DND-41 (cell line): Measurements from ENCODE around the gene BAAT.

ENCODE experiments used
- ATAC-seq: fragments of 200-7000 bp; cut with Tn5 transposase; 3 replicates; pipeline ENCODE4 v1.9.1; 2021; ENCODE audit warnings: low read depth; ENCODE audit not compliant: insufficient read depth
- DNase-seq: peaks from one replicate; pipeline ENCODE4 v3.0.0-alpha.2; 2020
- H2AFZ ChIP-seq: 2 replicates; pipeline ENCODE4 v1.6.0; 2012; ENCODE audit warnings: low read depth, low read length
- H3K27ac ChIP-seq: 2 replicates; pipeline ENCODE4 v1.5.1; 2012; ENCODE audit warnings: low read length, inconsistent platforms
- H3K27me3 ChIP-seq: fragments of 200-600 bp; sonication (generic); 2 replicates; pipeline ENCODE4 v1.6.0; 2012; ENCODE audit warnings: low read length, mild to moderate bottlenecking, inconsistent platforms; ENCODE audit not compliant: insufficient read depth, poor library complexity
- H3K36me3 ChIP-seq: 2 replicates; pipeline ENCODE4 v1.5.1; 2012; ENCODE audit warnings: low read length, inconsistent platforms; ENCODE audit not compliant: insufficient read depth
- H3K4me1 ChIP-seq: 2 replicates; pipeline ENCODE4 v1.5.1; 2012; ENCODE audit warnings: mild to moderate bottlenecking, low read length; ENCODE audit not compliant: insufficient read depth
- H3K4me2 ChIP-seq: 2 replicates; pipeline ENCODE4 v1.6.0; 2012; ENCODE audit warnings: mild to moderate bottlenecking, moderate library complexity, low read length, inconsistent platforms; ENCODE audit not compliant: insufficient read depth
- H3K4me3 ChIP-seq, 2 experiments: fragments of 200-600 bp in 1 of 2; shearing (Covaris generic) in 1 of 2; 2 replicates each; pipeline ENCODE4 v1.5.1; 2012 to 2016; ENCODE audit warnings: inconsistent platforms in 2 of 2, low read length in 2 of 2, mild to moderate bottlenecking in 2 of 2, low read depth in 1 of 2, moderate library complexity in 1 of 2
- H3K79me2 ChIP-seq: 2 replicates; pipeline ENCODE4 v1.6.0; 2012; ENCODE audit warnings: low read length, inconsistent platforms; ENCODE audit not compliant: insufficient read depth
- H3K9ac ChIP-seq: 2 replicates; pipeline ENCODE4 v1.6.0; 2012; ENCODE audit warnings: low read depth, mild to moderate bottlenecking, inconsistent platforms, low read length, moderate library complexity
- H3K9me3 ChIP-seq: 2 replicates; pipeline ENCODE4 v1.5.1; 2012; ENCODE audit warnings: low read length, moderate library complexity, mild to moderate bottlenecking, inconsistent platforms; ENCODE audit not compliant: insufficient read depth, severe bottlenecking
- H4K20me1 ChIP-seq: 2 replicates; pipeline ENCODE4 v1.6.0; 2012; ENCODE audit warnings: low read length; ENCODE audit not compliant: insufficient read depth
- CTCF ChIP-seq: IDR thresholded peaks from 2 replicates; pipeline ENCODE4 v1.5.1; 2012; ENCODE audit warnings: borderline replicate concordance, low read length, moderate library complexity, mild to moderate bottlenecking; ENCODE audit not compliant: poor library complexity, severe bottlenecking; ENCODE audit errors: extremely low read depth
- EZH2 ChIP-seq: IDR thresholded peaks from 3 replicates; pipeline ENCODE4 v1.6.1; 2012; ENCODE audit warnings: borderline replicate concordance, low read depth, mild to moderate bottlenecking, moderate library complexity, low read length, inconsistent platforms; ENCODE audit not compliant: severe bottlenecking

Gene BAAT

GRCh38 chr9:101418518-101419430 lies 34.0 kb upstream of the BAAT start:
- DNase-seq: no peak
- H3K9me3 ChIP-seq: peaks cover 3% of the 10 kb centered on the region
- TF ChIP-seq CTCF (no peak), EZH2 (no peak)
- no peak for ATAC-seq
- no peak overlapping the region for H2AFZ ChIP-seq
- H3K27ac ChIP-seq: no peak overlapping the region
- no peak overlapping the region for H3K4me2 ChIP-seq
- no peaks in the 10 kb centered on the region for H3K4me1 ChIP-seq
- H3K36me3 ChIP-seq: no peaks in the 10 kb centered on the region
- H4K20me1 ChIP-seq: no peaks in the 10 kb centered on the region
- H3K27me3 ChIP-seq: no peaks in the 10 kb centered on the region
- H3K79me2 ChIP-seq: no peaks in the 10 kb centered on the region
- no peak overlapping the region for H3K4me3 ChIP-seq
- H3K9ac ChIP-seq: no peak overlapping the region

GRCh38 chr9:101417977-101418376 lies 33.2 kb upstream of the BAAT start:
- DNase-seq (no peak), ATAC-seq (no peak)
- Histone ChIP-seq H3K27ac (no peak overlapping the region), H3K4me3 (no peak overlapping the region), H3K9ac (no peak overlapping the region), H2AFZ (no peak overlapping the region), H3K4me1 (no peaks in the 10 kb centered on the region), H3K79me2 (no peaks in the 10 kb centered on the region), H3K9me3 (peaks cover 3% of the 10 kb centered on the region), H3K27me3 (no peaks in the 10 kb centered on the region), H3K36me3 (no peaks in the 10 kb centered on the region), H3K4me2 (no peak overlapping the region), H4K20me1 (no peaks in the 10 kb centered on the region)
- TF ChIP-seq CTCF (no peak), EZH2 (no peak)

GRCh38 chr9:101417389-101417788 lies 32.6 kb upstream of the BAAT start:
- no peaks in the 10 kb centered on the region for H3K79me2 ChIP-seq
- H3K4me3 ChIP-seq: no peak overlapping the region
- DNase-seq (no peak), ATAC-seq (no peak)
- no peak for TF ChIP-seq CTCF
- no peak for TF ChIP-seq EZH2
- H3K4me1 ChIP-seq: no peaks in the 10 kb centered on the region
- no peak overlapping the region for H2AFZ ChIP-seq
- H3K27me3 ChIP-seq: no peaks in the 10 kb centered on the region
- peaks cover 7% of the 10 kb centered on the region for H3K9me3 ChIP-seq
- H3K4me2 ChIP-seq: no peak overlapping the region
- H4K20me1 ChIP-seq: no peaks in the 10 kb centered on the region
- H3K9ac ChIP-seq: no peak overlapping the region
- H3K36me3 ChIP-seq: no peaks in the 10 kb centered on the region
- H3K27ac ChIP-seq: no peak overlapping the region
